Measurements from ENCODE around the gene SMARCAL1. TPM values are rescaled to one million over a fixed set of nuclear protein-coding genes. Genes with fewer than 3 reads are reported as not detected.

Gene SMARCAL1
- total and polyA plus RNA-seq, 9 of the 15 experiments (the other 6 are each of a cell fraction or from before 2014, with no cell fraction given): 8.2 to 27.9 (median 12.4) TPM

- TF ChIP-seq ZMIZ1 (IDR thresholded peaks at IDR 0.05; ENCODE audit: low read depth in 2 of 2, low read length in 2 of 2) (no peak), MCM5 (IDR thresholded peaks at IDR 0.05; ENCODE audit: low read depth) (no peak), ZNF175 (CRISPR knock-in tag; IDR thresholded peaks at IDR 0.05; ENCODE audit: low read depth) (no peak), ZNF134 (CRISPR knock-in tag; conservative IDR thresholded peaks at IDR 0.05) (no peak), MED1 (CRISPR knock-in tag; IDR thresholded peaks at IDR 0.05; ENCODE audit: borderline replicate concordance) (no peak), IFI16 (CRISPR knock-in tag; IDR thresholded peaks at IDR 0.05) (no peak), ASH1L (IDR thresholded peaks at IDR 0.05; ENCODE audit: borderline replicate concordance, low read depth, partially characterized antibody) (no peak), ZNF77 (CRISPR knock-in tag; IDR thresholded peaks at IDR 0.05) (no peak), GATA2 (CRISPR knock-in tag; IDR thresholded peaks at IDR 0.05) (no peak), NONO (IDR thresholded peaks at IDR 0.05; ENCODE audit: low read depth in 2 of 2, low read length in 1 of 2) (no peak), ZNF79 (CRISPR knock-in tag; IDR thresholded peaks at IDR 0.05; ENCODE audit: low read depth) (no peak), BCLAF1 (IDR thresholded peaks at IDR 0.05; ENCODE audit: borderline replicate concordance in 1 of 2, control insufficient read depth in 1 of 2, low read depth in 2 of 2, low read length in 1 of 2) (no peak), MLX (CRISPR knock-in tag; conservative IDR thresholded peaks at IDR 0.05) (no peak), CLOCK (CRISPR knock-in tag; IDR thresholded peaks at IDR 0.05; ENCODE audit: borderline replicate concordance) (no peak)
Observed at GRCh38 chr2:216392945-216393840, 19.1 kb upstream of the SMARCAL1 start (continued).

Measured in K562 (cell line).